ENCODE measurements around the gene TANC1.

TANC1 gene

GRCh38 chr2:158996378-158996993 lies 28.0 kb downstream of the TANC1 start:
- peaks cover 12% of the 10 kb centered on the region for H3K4me1 ChIP-seq (ENCODE audit: control insufficient read depth, low read depth, low read length)
- no peak overlapping the region for H3K27ac ChIP-seq (ENCODE audit: low read length)
- no peak overlapping the region for H3K4me3 ChIP-seq (ENCODE audit: low read length)

GRCh38 chr2:158997037-158997790 lies 28.8 kb downstream of the TANC1 start:
- Histone ChIP-seq H3K9me3 (ENCODE audit: control insufficient read depth, low read depth, low read length) (no peaks in the 10 kb centered on the region), H3K36me3 (ENCODE audit: control insufficient read depth, low read depth, low read length) (no peaks in the 10 kb centered on the region), H3K27ac (ENCODE audit: low read length) (no peak overlapping the region), H3K27me3 (ENCODE audit: control insufficient read depth, insufficient read depth, low read length) (no peaks in the 10 kb centered on the region), H3K4me3 (ENCODE audit: low read length) (no peak overlapping the region), H3K9ac (ENCODE audit: low read length) (no peak overlapping the region), H3K4me1 (ENCODE audit: control insufficient read depth, low read depth, low read length) (peaks cover 12% of the 10 kb centered on the region)

More at GRCh38 chr2:158996378-158996993, 28.0 kb downstream of the TANC1 start:
- Histone ChIP-seq H3K9ac (ENCODE audit: low read length) (no peak overlapping the region), H3K27me3 (ENCODE audit: control insufficient read depth, insufficient read depth, low read length) (no peaks in the 10 kb centered on the region), H3K36me3 (ENCODE audit: control insufficient read depth, low read depth, low read length) (no peaks in the 10 kb centered on the region), H3K9me3 (ENCODE audit: control insufficient read depth, low read depth, low read length) (no peaks in the 10 kb centered on the region)

GRCh38 chr2:158998551-158999248 lies 30.3 kb downstream of the TANC1 start:
- Histone ChIP-seq H3K4me3 (ENCODE audit: low read length) (no peak overlapping the region), H3K36me3 (ENCODE audit: control insufficient read depth, low read depth, low read length) (no peaks in the 10 kb centered on the region), H3K27me3 (ENCODE audit: control insufficient read depth, insufficient read depth, low read length) (no peaks in the 10 kb centered on the region), H3K9me3 (ENCODE audit: control insufficient read depth, low read depth, low read length) (no peaks in the 10 kb centered on the region), H3K4me1 (ENCODE audit: control insufficient read depth, low read depth, low read length) (peaks cover 12% of the 10 kb centered on the region), H3K27ac (ENCODE audit: low read length) (no peak overlapping the region), H3K9ac (ENCODE audit: low read length) (no peak overlapping the region)

- no peak overlapping the region for H3K27ac ChIP-seq (ENCODE audit: low read length)
- no peak overlapping the region for H3K9ac ChIP-seq (ENCODE audit: low read length)
- no peak overlapping the region for H3K4me3 ChIP-seq (ENCODE audit: low read length)
- H3K27me3 ChIP-seq (ENCODE audit: control insufficient read depth, insufficient read depth, low read length), result no peaks in the 10 kb centered on the region
- peaks cover 11% of the 10 kb centered on the region for H3K4me1 ChIP-seq (ENCODE audit: control insufficient read depth, low read depth, low read length)
- no peaks in the 10 kb centered on the region for H3K9me3 ChIP-seq (ENCODE audit: control insufficient read depth, low read depth, low read length)
- H3K36me3 ChIP-seq (ENCODE audit: control insufficient read depth, low read depth, low read length), result no peaks in the 10 kb centered on the region
Measured at GRCh38 chr2:158999458-158999857, 31.0 kb downstream of the TANC1 start.

- Histone ChIP-seq H3K9me3 (ENCODE audit: control insufficient read depth, low read depth, low read length) (no peaks in the 10 kb centered on the region), H3K4me3 (ENCODE audit: low read length) (no peak overlapping the region), H3K36me3 (ENCODE audit: control insufficient read depth, low read depth, low read length) (no peaks in the 10 kb centered on the region), H3K4me1 (ENCODE audit: control insufficient read depth, low read depth, low read length) (peaks cover 5% of the 10 kb centered on the region), H3K27me3 (ENCODE audit: control insufficient read depth, insufficient read depth, low read length) (no peaks in the 10 kb centered on the region), H3K9ac (ENCODE audit: low read length) (no peak overlapping the region), H3K27ac (ENCODE audit: low read length) (no peak overlapping the region)
Measured at GRCh38 chr2:159000072-159000471, 31.6 kb downstream of the TANC1 start.

GRCh38 chr2:159002462-159003111 lies 34.1 kb downstream of the TANC1 start:
- no peak overlapping the region for H3K4me3 ChIP-seq (ENCODE audit: low read length)
- H3K27ac ChIP-seq (ENCODE audit: low read length), result no peak overlapping the region
- no peaks in the 10 kb centered on the region for H3K9me3 ChIP-seq (ENCODE audit: control insufficient read depth, low read depth, low read length)
- no peaks in the 10 kb centered on the region for H3K4me1 ChIP-seq (ENCODE audit: control insufficient read depth, low read depth, low read length)
- H3K36me3 ChIP-seq (ENCODE audit: control insufficient read depth, low read depth, low read length), result no peaks in the 10 kb centered on the region
- H3K27me3 ChIP-seq (ENCODE audit: control insufficient read depth, insufficient read depth, low read length), result no peaks in the 10 kb centered on the region
- H3K9ac ChIP-seq (ENCODE audit: low read length), result no peak overlapping the region

- no peaks in the 10 kb centered on the region for H3K9me3 ChIP-seq (ENCODE audit: control insufficient read depth, low read depth, low read length)
- no peak overlapping the region for H3K9ac ChIP-seq (ENCODE audit: low read length)
- H3K4me3 ChIP-seq (ENCODE audit: low read length), result no peak overlapping the region
- H3K36me3 ChIP-seq (ENCODE audit: control insufficient read depth, low read depth, low read length), result no peaks in the 10 kb centered on the region
- H3K27me3 ChIP-seq (ENCODE audit: control insufficient read depth, insufficient read depth, low read length), result no peaks in the 10 kb centered on the region
- H3K4me1 ChIP-seq (ENCODE audit: control insufficient read depth, low read depth, low read length), result no peaks in the 10 kb centered on the region
- H3K27ac ChIP-seq (ENCODE audit: low read length), result no peak overlapping the region
Measured at GRCh38 chr2:159003555-159003954, 35.1 kb downstream of the TANC1 start.

- no peaks in the 10 kb centered on the region for H3K9me3 ChIP-seq (ENCODE audit: control insufficient read depth, low read depth, low read length)
- H3K4me3 ChIP-seq (ENCODE audit: low read length), result no peak overlapping the region
- H3K36me3 ChIP-seq (ENCODE audit: control insufficient read depth, low read depth, low read length), result no peaks in the 10 kb centered on the region
- H3K9ac ChIP-seq (ENCODE audit: low read length), result no peak overlapping the region
- no peaks in the 10 kb centered on the region for H3K4me1 ChIP-seq (ENCODE audit: control insufficient read depth, low read depth, low read length)
- H3K27me3 ChIP-seq (ENCODE audit: control insufficient read depth, insufficient read depth, low read length), result no peaks in the 10 kb centered on the region
- no peak overlapping the region for H3K27ac ChIP-seq (ENCODE audit: low read length)
Measured at GRCh38 chr2:159004849-159005248, 36.4 kb downstream of the TANC1 start.

- no peaks in the 10 kb centered on the region for H3K27me3 ChIP-seq (ENCODE audit: control insufficient read depth, insufficient read depth, low read length)
- no peaks in the 10 kb centered on the region for H3K36me3 ChIP-seq (ENCODE audit: control insufficient read depth, low read depth, low read length)
- peaks cover 6% of the 10 kb centered on the region for H3K4me1 ChIP-seq (ENCODE audit: control insufficient read depth, low read depth, low read length)
- no peaks in the 10 kb centered on the region for H3K9me3 ChIP-seq (ENCODE audit: control insufficient read depth, low read depth, low read length)
- H3K27ac ChIP-seq (ENCODE audit: low read length), result no peak overlapping the region
- H3K4me3 ChIP-seq (ENCODE audit: low read length), result no peak overlapping the region
- H3K9ac ChIP-seq (ENCODE audit: low read length), result no peak overlapping the region
Measured at GRCh38 chr2:159009940-159010339, 41.5 kb downstream of the TANC1 start.

- Histone ChIP-seq H3K4me1 (ENCODE audit: control insufficient read depth, low read depth, low read length) (peaks cover 6% of the 10 kb centered on the region), H3K27ac (ENCODE audit: low read length) (no peak overlapping the region), H3K27me3 (ENCODE audit: control insufficient read depth, insufficient read depth, low read length) (no peaks in the 10 kb centered on the region), H3K4me3 (ENCODE audit: low read length) (no peak overlapping the region), H3K9me3 (ENCODE audit: control insufficient read depth, low read depth, low read length) (no peaks in the 10 kb centered on the region), H3K9ac (ENCODE audit: low read length) (no peak overlapping the region), H3K36me3 (ENCODE audit: control insufficient read depth, low read depth, low read length) (no peaks in the 10 kb centered on the region)
Measured at GRCh38 chr2:159010340-159010739, 41.9 kb downstream of the TANC1 start.

GRCh38 chr2:159010963-159011362 lies 42.5 kb downstream of the TANC1 start:
- H3K4me3 ChIP-seq (ENCODE audit: low read length), result no peak overlapping the region
- H3K4me1 ChIP-seq (ENCODE audit: control insufficient read depth, low read depth, low read length), result peaks cover 6% of the 10 kb centered on the region
- H3K9ac ChIP-seq (ENCODE audit: low read length), result no peak overlapping the region
- no peaks in the 10 kb centered on the region for H3K36me3 ChIP-seq (ENCODE audit: control insufficient read depth, low read depth, low read length)
- H3K27ac ChIP-seq (ENCODE audit: low read length), result no peak overlapping the region
- H3K27me3 ChIP-seq (ENCODE audit: control insufficient read depth, insufficient read depth, low read length), result no peaks in the 10 kb centered on the region
- peaks cover 5% of the 10 kb centered on the region for H3K9me3 ChIP-seq (ENCODE audit: control insufficient read depth, low read depth, low read length)

All from iPS-18a (cell line).